ENCODE measurements around the gene CLASP1.
"Not testable (repeated sequence)": the region's sequence is repeated elsewhere in the genome, so short reads cannot be mapped to it uniquely, and the experiment has no call there.

The CLASP1 gene

GRCh38 chr2:121335294-121336290 is 313.7 kb downstream of the CLASP1 start:
- peak overlapping the region; percentile 41 for H3K9ac ChIP-seq (ENCODE audit: low read length)

GRCh38 chr2:121334581-121335293 is 314.5 kb downstream of the CLASP1 start:
- no peak overlapping the region for H3K4me3 ChIP-seq (ENCODE audit: low read length)
- no peaks in the 10 kb centered on the region for H3K27me3 ChIP-seq (ENCODE audit: control insufficient read depth, insufficient read depth, low read length)
- no peak overlapping the region for H3K9ac ChIP-seq (ENCODE audit: low read length)
- H3K9me3 ChIP-seq (ENCODE audit: control insufficient read depth, low read length): no peaks in the 10 kb centered on the region
- peaks cover 16% of the 10 kb centered on the region for H3K4me1 ChIP-seq (ENCODE audit: control insufficient read depth, insufficient read depth, low read length)
- H3K36me3 ChIP-seq (ENCODE audit: control insufficient read depth, insufficient read depth, low read length): no peaks in the 10 kb centered on the region

More at GRCh38 chr2:121335294-121336290, 313.7 kb downstream of the CLASP1 start:
- peaks cover 16% of the 10 kb centered on the region for H3K4me1 ChIP-seq (ENCODE audit: control insufficient read depth, insufficient read depth, low read length)
- H3K4me3 ChIP-seq (ENCODE audit: low read length): no peak overlapping the region
- no peaks in the 10 kb centered on the region for H3K36me3 ChIP-seq (ENCODE audit: control insufficient read depth, insufficient read depth, low read length)
- no peaks in the 10 kb centered on the region for H3K27me3 ChIP-seq (ENCODE audit: control insufficient read depth, insufficient read depth, low read length)
- H3K9me3 ChIP-seq (ENCODE audit: control insufficient read depth, low read length): no peaks in the 10 kb centered on the region

DNA sequence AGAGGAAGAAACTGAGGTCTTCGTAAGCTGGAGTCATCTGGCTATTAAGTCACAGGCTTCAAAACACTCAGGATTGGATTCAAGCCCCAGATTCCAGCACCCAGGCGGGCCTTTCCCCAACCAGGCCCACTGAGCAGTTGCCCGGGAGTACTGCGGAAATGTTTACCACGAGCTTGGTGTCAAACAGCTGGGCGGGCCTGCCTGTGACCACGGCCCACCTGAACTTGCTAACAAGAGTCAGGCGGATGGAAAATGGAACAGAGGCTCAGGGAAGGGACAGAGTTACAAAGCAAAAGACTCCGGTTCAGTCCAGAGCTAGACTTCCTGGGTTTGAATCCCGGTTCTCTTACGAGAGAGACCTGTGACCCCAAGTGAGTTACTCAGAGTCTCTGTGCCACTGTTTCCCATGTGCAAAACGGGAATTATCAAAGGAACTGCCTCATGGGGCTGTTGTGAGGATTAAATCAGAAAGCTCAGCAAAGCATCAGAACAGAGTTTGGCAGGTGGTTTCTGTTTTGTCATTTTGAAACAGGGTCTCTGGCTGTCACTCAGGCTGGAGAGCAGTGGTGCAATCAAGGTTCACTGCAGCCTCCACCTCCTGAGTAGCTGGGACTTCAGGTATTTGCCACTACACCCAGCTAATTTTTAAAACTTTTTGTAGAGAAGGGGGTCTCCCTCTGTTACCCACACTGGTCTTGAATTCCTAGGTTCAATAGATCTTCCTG is 315.3 kb downstream of the CLASP1 start:
- Histone ChIP-seq H3K9me3 (ENCODE audit: control insufficient read depth, low read length) (no peaks in the 10 kb centered on the region), H3K36me3 (ENCODE audit: control insufficient read depth, insufficient read depth, low read length) (no peaks in the 10 kb centered on the region), H3K9ac (ENCODE audit: low read length) (no peak overlapping the region), H3K4me3 (ENCODE audit: low read length) (no peak overlapping the region), H3K4me1 (ENCODE audit: control insufficient read depth, insufficient read depth, low read length) (peaks cover 16% of the 10 kb centered on the region), H3K27me3 (ENCODE audit: control insufficient read depth, insufficient read depth, low read length) (no peaks in the 10 kb centered on the region)

DNA sequence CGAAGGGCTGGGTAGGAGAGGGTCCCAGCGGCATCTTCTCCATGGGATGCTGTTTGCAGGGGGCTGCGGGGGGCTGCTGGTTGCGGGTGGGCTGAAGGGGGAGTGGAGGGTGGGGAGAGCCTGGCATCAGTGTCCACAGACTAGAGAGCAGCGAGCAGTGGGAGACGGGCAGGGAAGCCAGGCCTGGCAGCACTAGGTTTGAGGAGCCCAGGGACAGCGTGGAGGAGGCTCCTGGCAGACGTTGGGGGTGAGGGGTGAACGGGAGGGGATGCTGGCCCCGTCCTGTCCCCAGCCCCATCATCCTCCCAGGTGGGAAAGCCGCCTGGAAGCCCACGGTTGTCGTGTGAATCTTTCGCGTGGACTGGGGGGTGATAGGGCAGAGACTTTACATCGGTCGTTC is 316.0 kb downstream of the CLASP1 start:
- Histone ChIP-seq H3K9ac (ENCODE audit: low read length) (no peak overlapping the region), H3K36me3 (ENCODE audit: control insufficient read depth, insufficient read depth, low read length) (no peaks in the 10 kb centered on the region), H3K27me3 (ENCODE audit: control insufficient read depth, insufficient read depth, low read length) (no peaks in the 10 kb centered on the region)

GRCh38 chr2:121331324-121331723 is 317.9 kb downstream of the CLASP1 start:
- H3K36me3 ChIP-seq (ENCODE audit: control insufficient read depth, insufficient read depth, low read length); H3K9me3 ChIP-seq (ENCODE audit: control insufficient read depth, low read length); H3K4me3 ChIP-seq (ENCODE audit: low read length); H3K27me3 ChIP-seq (ENCODE audit: control insufficient read depth, insufficient read depth, low read length); H3K9ac ChIP-seq (ENCODE audit: low read length): not testable (repeated sequence)
- peaks cover 16% of the 10 kb centered on the region for H3K4me1 ChIP-seq (ENCODE audit: control insufficient read depth, insufficient read depth, low read length)

More for the DNA sequence above, 316.0 kb downstream of the CLASP1 start:
- Histone ChIP-seq H3K4me1 (ENCODE audit: control insufficient read depth, insufficient read depth, low read length) (peaks cover 16% of the 10 kb centered on the region), H3K9me3 (ENCODE audit: control insufficient read depth, low read length) (no peaks in the 10 kb centered on the region), H3K4me3 (ENCODE audit: low read length) (no peak overlapping the region)

- Histone ChIP-seq H3K4me3 (ENCODE audit: low read length) (no peak overlapping the region), H3K4me1 (ENCODE audit: control insufficient read depth, insufficient read depth, low read length) (peaks cover 14% of the 10 kb centered on the region), H3K27me3 (ENCODE audit: control insufficient read depth, insufficient read depth, low read length) (no peaks in the 10 kb centered on the region), H3K9me3 (ENCODE audit: control insufficient read depth, low read length) (no peaks in the 10 kb centered on the region), H3K36me3 (ENCODE audit: control insufficient read depth, insufficient read depth, low read length) (no peaks in the 10 kb centered on the region), H3K9ac (ENCODE audit: low read length) (no peak overlapping the region)
Observed at GRCh38 chr2:121330921-121331320, 318.3 kb downstream of the CLASP1 start.

GRCh38 chr2:121329786-121330185 is 319.5 kb downstream of the CLASP1 start:
- H3K4me1 ChIP-seq (ENCODE audit: control insufficient read depth, insufficient read depth, low read length): peaks cover 2% of the 10 kb centered on the region
- H3K4me3 ChIP-seq (ENCODE audit: low read length): no peak overlapping the region
- H3K27me3 ChIP-seq (ENCODE audit: control insufficient read depth, insufficient read depth, low read length): no peaks in the 10 kb centered on the region
- no peaks in the 10 kb centered on the region for H3K9me3 ChIP-seq (ENCODE audit: control insufficient read depth, low read length)
- H3K36me3 ChIP-seq (ENCODE audit: control insufficient read depth, insufficient read depth, low read length): no peaks in the 10 kb centered on the region
- no peak overlapping the region for H3K9ac ChIP-seq (ENCODE audit: low read length)

- Histone ChIP-seq H3K4me3 (ENCODE audit: low read length) (no peak overlapping the region), H3K9ac (ENCODE audit: low read length) (no peak overlapping the region), H3K36me3 (ENCODE audit: control insufficient read depth, insufficient read depth, low read length) (no peaks in the 10 kb centered on the region), H3K9me3 (ENCODE audit: control insufficient read depth, low read length) (no peaks in the 10 kb centered on the region), H3K4me1 (ENCODE audit: control insufficient read depth, insufficient read depth, low read length) (no peaks in the 10 kb centered on the region), H3K27me3 (ENCODE audit: control insufficient read depth, insufficient read depth, low read length) (no peaks in the 10 kb centered on the region)
Observed at GRCh38 chr2:121326628-121327027, 322.6 kb downstream of the CLASP1 start.

DNA sequence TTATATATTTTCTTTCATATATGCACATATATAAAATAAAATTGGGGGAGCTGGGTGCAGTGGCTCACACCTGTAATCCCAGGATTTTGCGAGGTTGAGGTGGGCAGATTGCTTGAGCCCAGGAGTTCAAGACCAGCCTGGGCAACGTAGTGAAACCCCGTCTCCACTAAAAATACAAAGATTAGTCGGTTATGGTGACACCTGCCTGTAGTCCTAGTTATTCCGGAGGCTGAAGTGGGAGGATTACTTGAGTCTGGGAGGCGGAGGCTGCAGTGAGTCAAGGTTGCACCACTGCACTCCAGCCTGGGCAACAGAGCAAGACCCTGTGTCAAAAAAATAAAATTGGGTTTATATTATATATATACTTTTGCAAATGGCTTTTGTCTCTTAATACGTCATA is 324.7 kb downstream of the CLASP1 start:
- no peak overlapping the region for H3K4me3 ChIP-seq (ENCODE audit: low read length)
- no peaks in the 10 kb centered on the region for H3K9me3 ChIP-seq (ENCODE audit: control insufficient read depth, low read length)
- H3K9ac ChIP-seq (ENCODE audit: low read length): no peak overlapping the region
- H3K36me3 ChIP-seq (ENCODE audit: control insufficient read depth, insufficient read depth, low read length): no peaks in the 10 kb centered on the region
- no peaks in the 10 kb centered on the region for H3K27me3 ChIP-seq (ENCODE audit: control insufficient read depth, insufficient read depth, low read length)
- peaks cover 9% of the 10 kb centered on the region for H3K4me1 ChIP-seq (ENCODE audit: control insufficient read depth, insufficient read depth, low read length)

- Histone ChIP-seq H3K36me3 (ENCODE audit: control insufficient read depth, insufficient read depth, low read length) (no peaks in the 10 kb centered on the region), H3K4me3 (ENCODE audit: low read length) (no peak overlapping the region), H3K9ac (ENCODE audit: low read length) (no peak overlapping the region), H3K9me3 (ENCODE audit: control insufficient read depth, low read length) (no peaks in the 10 kb centered on the region), H3K27me3 (ENCODE audit: control insufficient read depth, insufficient read depth, low read length) (no peaks in the 10 kb centered on the region), H3K4me1 (ENCODE audit: control insufficient read depth, insufficient read depth, low read length) (peaks cover 17% of the 10 kb centered on the region)
Observed at GRCh38 chr2:121321476-121321875, 327.8 kb downstream of the CLASP1 start.

DNA sequence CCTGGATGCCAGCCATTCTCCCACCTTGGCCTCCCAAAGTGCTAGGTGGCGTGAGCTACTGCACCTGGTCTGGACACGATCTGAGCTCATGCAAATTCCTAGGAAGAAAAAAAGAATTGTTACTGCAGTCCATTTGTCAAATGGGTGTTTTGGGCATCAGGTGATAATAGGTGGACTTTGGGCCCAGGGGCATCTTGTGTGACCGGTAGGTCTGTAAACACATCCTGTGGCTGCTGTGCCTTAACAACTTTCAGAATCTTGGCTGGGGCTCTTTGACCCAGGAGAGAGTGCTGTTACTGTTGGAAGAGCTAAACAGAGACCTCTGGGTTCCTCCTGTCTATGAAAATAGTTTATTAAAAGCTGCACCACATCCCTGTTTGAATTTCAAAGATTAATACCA is 329.3 kb downstream of the CLASP1 start:
- H3K4me3 ChIP-seq (ENCODE audit: low read length): no peak overlapping the region
- no peaks in the 10 kb centered on the region for H3K9me3 ChIP-seq (ENCODE audit: control insufficient read depth, low read length)
- no peak overlapping the region for H3K9ac ChIP-seq (ENCODE audit: low read length)
- no peaks in the 10 kb centered on the region for H3K36me3 ChIP-seq (ENCODE audit: control insufficient read depth, insufficient read depth, low read length)
- no peaks in the 10 kb centered on the region for H3K27me3 ChIP-seq (ENCODE audit: control insufficient read depth, insufficient read depth, low read length)
- H3K4me1 ChIP-seq (ENCODE audit: control insufficient read depth, insufficient read depth, low read length): peaks cover 17% of the 10 kb centered on the region

Measured in mucosa of stomach (tissue), 1 donor.